ENCODE data around the gene MAP4K3. TPM values are rescaled to one million over a fixed set of nuclear protein-coding genes. Genes with fewer than 3 reads are reported as not detected.

The MAP4K3 gene
- total and polyA plus RNA-seq, 2 of the 8 experiments (the other 6 are each of a cell fraction or from before 2014, with no cell fraction given): 11.4 to 63.0 TPM

- Histone ChIP-seq H2BK120ac (replicated peaks; ENCODE audit: low read depth, low read length) (no peak overlapping the region), H3K4me2 (ENCODE audit: insufficient read depth in 1 of 2, low read depth in 2 of 2, low read length in 2 of 2) (no peak overlapping the region), H3K23ac (ENCODE audit: insufficient read length) (no peak overlapping the region), H3K27me3 (replicated peaks in 1 of 4; ENCODE audit: control insufficient read depth in 3 of 4, extremely low read depth in 1 of 4, insufficient read depth in 3 of 4, low read length in 3 of 4) (no peaks in the 10 kb centered on the region), H4K5ac (ENCODE audit: insufficient read length, low read depth, low read length) (no peak overlapping the region), H2BK15ac (ENCODE audit: low read length) (no peak overlapping the region), H3K4me3 (ENCODE audit: extremely low read depth in 1 of 4, insufficient read depth in 2 of 4, low read depth in 3 of 4, low read length in 4 of 4) (no peak overlapping the region), H2AK5ac (ENCODE audit: low read depth, low read length) (no peak overlapping the region), H3K4ac (replicated peaks; ENCODE audit: insufficient read length, low read depth, low read length) (no peak overlapping the region), H3K9ac (replicated peaks in 1 of 4; ENCODE audit: extremely low read depth in 1 of 4, low read depth in 3 of 4, low read length in 3 of 4) (no peak overlapping the region), H3K9me3 (ENCODE audit: insufficient read depth in 2 of 2, low read depth in 1 of 2, low read length in 1 of 2) (no peaks in the 10 kb centered on the region), H3K56ac (replicated peaks; ENCODE audit: insufficient read length, low read depth, low read length) (no peak overlapping the region), H2AFZ (ENCODE audit: low read length) (no peak overlapping the region), H4K20me1 (replicated peaks in 1 of 2; ENCODE audit: control insufficient read depth in 1 of 2, insufficient read depth in 2 of 2, low read length in 2 of 2) (no peaks in the 10 kb centered on the region), H4K8ac (ENCODE audit: extremely low read depth, insufficient read depth, low read length) (no peak overlapping the region), H3K23me2 (ENCODE audit: low read depth, low read length) (no peaks in the 10 kb centered on the region), H4K91ac (replicated peaks; ENCODE audit: insufficient read length, low read length) (no peak overlapping the region), H3K79me2 (ENCODE audit: control insufficient read depth in 1 of 2, insufficient read depth in 2 of 2, low read length in 2 of 2) (no peaks in the 10 kb centered on the region), H2BK5ac (ENCODE audit: low read depth, low read length) (no peak overlapping the region), H2BK12ac (ENCODE audit: low read depth, low read length) (no peak overlapping the region), H3K18ac (ENCODE audit: extremely low read depth, low read length) (no peak overlapping the region), H3K14ac (ENCODE audit: insufficient read length) (no peak overlapping the region), H3K27ac (ENCODE audit: low read depth, low read length) (no peak overlapping the region), H2BK20ac (ENCODE audit: low read length) (no peak overlapping the region), H3K4me1 (replicated peaks in 1 of 4; ENCODE audit: control insufficient read depth in 3 of 4, insufficient read depth in 4 of 4, low read length in 3 of 4) (no peaks in the 10 kb centered on the region), H3K36me3 (ENCODE audit: control insufficient read depth in 2 of 4, insufficient read depth in 4 of 4, low read length in 3 of 4) (peaks cover 0 to 5% (median 2%) of the 10 kb centered on the region in 4 experiments; a peak in 2 of 8 replicates), H3K79me1 (ENCODE audit: low read depth, low read length) (no peaks in the 10 kb centered on the region)
- DNase-seq (ENCODE audit: low read depth in 1 of 2, low spot score in 2 of 2) (no peak), FAIRE-seq (no peak)
- 79% methylated on average over 1 of the region's 1 CpG; no CpG with 5 or more reads in 1 of the 2 experiments for WGBS, 2 experiments (ENCODE audit: extremely low coverage in 1 of 2, insufficient coverage in 1 of 2, insufficient read length in 1 of 2, insufficient replicate concordance in 2 of 2, low coverage in 1 of 2, low lambda C conversion rate in 2 of 2, missing lambda C conversion rate in 1 of 2)
- POLR2A ChIA-PET (ENCODE audit: partially characterized antibody): no interaction called here
- CTCF ChIA-PET (ENCODE audit: partially characterized antibody): no interaction called here
- no peak for TF ChIP-seq JUN (IDR thresholded peaks at IDR 0.05; ENCODE audit: low read depth, low read length)
- TF ChIP-seq ATF3 (IDR thresholded peaks at IDR 0.05; ENCODE audit: insufficient read depth, low read depth, low read length): no peak
- TF ChIP-seq TAF1 (IDR thresholded peaks at IDR 0.05; ENCODE audit: low read depth, low read length): no peak
- TF ChIP-seq CTCF (IDR thresholded peaks at IDR 0.05; ENCODE audit: control extremely low read depth in 1 of 3, insufficient read depth in 1 of 3, low read depth in 1 of 3, low read length in 3 of 3): no peak
- TF ChIP-seq YY1 (IDR thresholded peaks at IDR 0.05; ENCODE audit: low read depth, low read length): no peak
- TF ChIP-seq USF2 (IDR thresholded peaks at IDR 0.05; ENCODE audit: low read length): no peak
- no peak for TF ChIP-seq CBX5 (IDR thresholded peaks at IDR 0.05; ENCODE audit: low read depth, low read length)
- no peak for TF ChIP-seq SAP30 (IDR thresholded peaks at IDR 0.05; ENCODE audit: insufficient read depth, insufficient replicate concordance, low read length)
- no peak for TF ChIP-seq RAD21 (IDR thresholded peaks at IDR 0.05 in 1 of 2, conservative IDR thresholded peaks at IDR 0.05 in 1 of 2; ENCODE audit: low read depth in 2 of 2, low read length in 2 of 2)
- TF ChIP-seq PHF8 (conservative IDR thresholded peaks at IDR 0.05; ENCODE audit: low read depth, low read length): no peak
These were observed 130.5 kb downstream of the MAP4K3 start for GRCh38 chr2:39306626-39307025.
